Erythroblast (primary cell): Measurements from ENCODE around the gene CELA2A.

ENCODE experiments used
- GATA1 ChIP-seq: IDR thresholded peaks from 2 replicates; pipeline ENCODE4 v1.6.1; 2011; ENCODE audit warnings: low read depth, mild to moderate bottlenecking, control low read depth, low read length, moderate library complexity
- POLR2A ChIP-seq: IDR thresholded peaks from 2 replicates; pipeline ENCODE4 v1.6.1; 2011; ENCODE audit warnings: mild to moderate bottlenecking, low read length

GRCh38 chr1:15424981-15425380 lies 31.6 kb upstream of the CELA2A start:
- TF ChIP-seq POLR2A = no peak
- no peak for TF ChIP-seq GATA1
